DOHH2 (cell line): Measurements from ENCODE around the gene ITGAL.

Experiments
- CTCF ChIP-seq: fragments of 200-600 bp; sonication (generic); IDR thresholded peaks from one replicate; pipeline ENCODE4 v1.5.1; 2014; ENCODE audit warnings: antibody characterized with exemption, mild to moderate bottlenecking, low read depth, low read length; ENCODE audit not compliant: poor library complexity, severe bottlenecking
- EZH2phosphoT487 ChIP-seq: fragments of 200-600 bp; sonication (generic); IDR thresholded peaks from 2 replicates; pipeline ENCODE4 v1.6.1; 2017; ENCODE audit warnings: borderline replicate concordance, mild to moderate bottlenecking, antibody characterized with exemption, low read length, moderate library complexity, mixed read lengths

- TF ChIP-seq CTCF (no peak), EZH2phosphoT487 (no peak)
Measured at GRCh38 chr16:30518552-30518951, 46.0 kb downstream of the ITGAL start.
